K562 (cell line): ENCODE results near the gene BNIP3. TPM values are rescaled to one million over a fixed set of nuclear protein-coding genes. Genes with fewer than 3 reads are reported as not detected.

ENCODE experiments used
- ATAC-seq: fragments of 200-7000 bp; cut with Tn5 transposase; 3 replicates; pipeline ENCODE4 v1.9.1; 2020; ENCODE audit warnings: moderate library complexity
- BruUV-seq: library from RNA; stranded (reverse); fragments of 400-500 nt; replicated peaks from 2 replicates; lab custom pipeline; 2021; lab: Mats Ljungman, UMichigan
- CTCF ChIA-PET: fragments of 300-600 bp; formaldehyde crosslinking; extraction: SDS; loops from one replicate; lab custom pipeline; 2021; ENCODE audit warnings: low intra/inter-chr PET ratio; lab: Yijun Ruan, JAX
- POLR2A ChIA-PET: fragments of 300-600, 350-650 bp; sonication (Branson Sonifier 250); formaldehyde crosslinking; extraction: SDS; loops from one replicate; lab custom pipeline; 2021; ENCODE audit warnings: antibody characterized with exemption, inconsistent platforms; lab: Yijun Ruan, JAX
- DNase-seq, 4 experiments: peaks; one replicate each; pipeline versions ENCODE4 v3.0.0 to v3.0.0-alpha.2; 2011 to 2018; ENCODE audit warnings: low spot score in 3 of 4, mixed read lengths in 3 of 4; ENCODE audit errors: extremely low read depth in 1 of 4
- FAIRE-seq: peaks from 2 replicates; lab custom pipeline; 2011; peaks lifted over from hg19 to GRCh38; lab: Jason Lieb, UNC
- H2AFZ ChIP-seq: 2 replicates; pipeline ENCODE4 v1.6.0; 2011; ENCODE audit warnings: low read depth, low read length, control low read depth, inconsistent platforms
- H3K27ac ChIP-seq: fragments of 200-600 bp; 3 replicates; pipeline ENCODE4 v1.8.0; 2011; ENCODE audit warnings: low read depth, mild to moderate bottlenecking, control low read depth, inconsistent platforms, low read length, moderate library complexity, mixed read lengths; ENCODE audit errors: extremely low read depth
- H3K27me3 ChIP-seq, 2 experiments: fragments of 300-600 bp in 1 of 2; 2 replicates in 1 of 2; 3 replicates in 1 of 2; pipeline versions ENCODE4 v1.6.0 to v1.8.0; 2011; ENCODE audit warnings: inconsistent platforms in 2 of 2, low read length in 2 of 2, mild to moderate bottlenecking in 1 of 2, mixed read lengths in 1 of 2, moderate library complexity in 1 of 2; ENCODE audit not compliant: control insufficient read depth in 2 of 2, insufficient read depth in 2 of 2
- H3K36me3 ChIP-seq: fragments of 300-600 bp; 3 replicates; pipeline ENCODE4 v1.8.0; 2011; ENCODE audit warnings: mild to moderate bottlenecking, low read length, inconsistent platforms; ENCODE audit not compliant: control insufficient read depth, insufficient read depth
- H3K4me1 ChIP-seq, 2 experiments: fragments of 200-600 bp in 1 of 2; replicated peaks in 1 of 2; 2 replicates in 1 of 2; 3 replicates in 1 of 2; pipeline versions ENCODE4 v1.5.1 to v1.8.0; 2011; ENCODE audit warnings: inconsistent platforms in 2 of 2, low read length in 2 of 2, mild to moderate bottlenecking in 1 of 2, mixed read lengths in 1 of 2, moderate library complexity in 1 of 2; ENCODE audit not compliant: control insufficient read depth in 2 of 2, insufficient read depth in 2 of 2
- H3K4me2 ChIP-seq: 2 replicates; pipeline ENCODE4 v1.6.1; 2011; ENCODE audit warnings: low read length, control low read depth, inconsistent platforms, mixed read lengths; ENCODE audit not compliant: insufficient read depth
- H3K4me3 ChIP-seq: fragments of 200-600 bp; sonication (generic), shearing (Covaris generic); 2 replicates; pipeline ENCODE4 v1.5.1; 2016; ENCODE audit warnings: control low read depth, inconsistent platforms
- H3K79me2 ChIP-seq: fragments of 200-600 bp; 3 replicates; pipeline ENCODE4 v1.8.0; 2011; ENCODE audit warnings: low read length, inconsistent platforms; ENCODE audit not compliant: control insufficient read depth, insufficient read depth
- H3K9ac ChIP-seq, 2 experiments: 2 replicates each; pipeline versions ENCODE4 v1.6.0 to v1.6.1; 2011; ENCODE audit warnings: low read depth in 2 of 2, low read length in 2 of 2, control low read depth in 1 of 2, inconsistent platforms in 1 of 2, mild to moderate bottlenecking in 1 of 2, mixed read lengths in 1 of 2; ENCODE audit not compliant: insufficient read depth in 1 of 2
- H3K9me1 ChIP-seq: one replicate; pipeline ENCODE4 v1.6.0; 2011; ENCODE audit warnings: inconsistent platforms, mild to moderate bottlenecking, low read length, moderate library complexity; ENCODE audit not compliant: control insufficient read depth, insufficient read depth
- H3K9me3 ChIP-seq: replicated peaks from 2 replicates; pipeline ENCODE4 v1.5.1; 2011; ENCODE audit warnings: low read depth, low read length, inconsistent platforms; ENCODE audit not compliant: control insufficient read depth, insufficient read depth
- H4K20me1 ChIP-seq: replicated peaks from 2 replicates; pipeline ENCODE4 v1.6.1; 2011; ENCODE audit warnings: low read length, inconsistent platforms, mixed read lengths; ENCODE audit not compliant: control insufficient read depth, insufficient read depth
- CEBPG ChIP-seq, 3 experiments: fragments of 200-800 bp in 1 of 3; sonication (Bioruptor generic) in 1 of 3; sonication (generic) in 1 of 3; formaldehyde crosslinking in 1 of 3; IDR thresholded peaks in 2 of 3; conservative IDR thresholded peaks in 1 of 3; 2 replicates each; pipeline versions ENCODE4 v1.6.1 to v1.8.0; 2016 to 2022; ENCODE audit warnings: missing compliant biosample characterization in 2 of 3, missing genetic modification characterization in 2 of 3, mild to moderate bottlenecking in 1 of 3, missing genetic modification reagents in 1 of 3
- HIVEP1 ChIP-seq: fragments of 250-450 bp; sonication (Bioruptor Pico); IDR thresholded peaks from 2 replicates; pipeline ENCODE4 v1.4.0; 2020; ENCODE audit warnings: mild to moderate bottlenecking
- HMG20A ChIP-seq: fragments of 450-650 bp; formaldehyde crosslinking; conservative IDR thresholded peaks from 2 replicates; pipeline ENCODE4 v1.4.0; 2020; ENCODE audit warnings: mild to moderate bottlenecking, mixed read lengths
- HMG20B ChIP-seq: fragments of 250-450 bp; sonication (Bioruptor Pico); IDR thresholded peaks from 2 replicates; pipeline ENCODE4 v1.5.0; 2021; ENCODE audit warnings: mild to moderate bottlenecking
- HNRNPLL ChIP-seq: fragments of 200-400 bp; formaldehyde crosslinking; IDR thresholded peaks from 2 replicates; pipeline ENCODE4 v1.6.1; 2017; ENCODE audit warnings: low read length, low read depth, mild to moderate bottlenecking; ENCODE audit not compliant: poor library complexity, severe bottlenecking
- HNRNPUL1 ChIP-seq: fragments of 200-400 bp; formaldehyde crosslinking; IDR thresholded peaks from 2 replicates; pipeline ENCODE4 v1.6.1; 2017; ENCODE audit warnings: low read length
- KDM1A ChIP-seq, 2 experiments: fragments of 450-650 bp; IDR thresholded peaks; 2 replicates each; pipeline ENCODE4 v1.6.1; 2016; ENCODE audit warnings: mild to moderate bottlenecking in 2 of 2
- KHSRP ChIP-seq: fragments of 450-650 bp; IDR thresholded peaks from 2 replicates; pipeline ENCODE4 v1.6.1; 2017
- NR2C1 ChIP-seq, 2 experiments: fragments of 450-650 bp; IDR thresholded peaks; 2 replicates each; pipeline ENCODE4 v1.6.1; 2017; ENCODE audit warnings: mild to moderate bottlenecking in 2 of 2, antibody characterized with exemption in 1 of 2, inconsistent platforms in 1 of 2, missing compliant biosample characterization in 1 of 2, missing genetic modification characterization in 1 of 2
- PTBP1 ChIP-seq: fragments of 200-400 bp; formaldehyde crosslinking; IDR thresholded peaks from 2 replicates; pipeline ENCODE4 v1.6.1; 2017; ENCODE audit warnings: low read depth, low read length
- SMAD4 ChIP-seq: fragments of 250-450 bp; sonication (Bioruptor Pico); conservative IDR thresholded peaks from 2 replicates; pipeline ENCODE4 v1.8.0; 2021; ENCODE audit warnings: inconsistent platforms, mild to moderate bottlenecking, moderate library complexity
- TGIF2 ChIP-seq: sonication (generic); formaldehyde crosslinking; IDR thresholded peaks from 2 replicates; pipeline ENCODE4 v1.8.1; 2022; ENCODE audit warnings: mild to moderate bottlenecking, missing genetic modification reagents, moderate library complexity
- XRCC5 ChIP-seq: fragments of 200-400 bp; formaldehyde crosslinking; IDR thresholded peaks from 2 replicates; pipeline ENCODE4 v1.6.1; 2017; ENCODE audit warnings: low read depth, mild to moderate bottlenecking, low read length
- ZNF24 ChIP-seq: fragments of 450-650 bp; IDR thresholded peaks from 2 replicates; pipeline ENCODE4 v1.6.1; 2016
- ZNF280A ChIP-seq: fragments of 450-650 bp; IDR thresholded peaks from 2 replicates; pipeline ENCODE4 v1.6.1; 2018; ENCODE audit warnings: mild to moderate bottlenecking, low read depth; ENCODE audit not compliant: partially characterized antibody
- ZNF695 ChIP-seq: fragments of 450-650 bp; formaldehyde crosslinking; IDR thresholded peaks from 2 replicates; pipeline ENCODE4 v1.4.0; 2020; ENCODE audit warnings: mild to moderate bottlenecking, moderate library complexity
- WGBS: fragments of 100-300 bp; shearing (Covaris generic); methylation state at CpG from one replicate; pipeline ENCODE4 v1.1.6; 2016; ENCODE audit warnings: low coverage, mixed read lengths; ENCODE audit not compliant: insufficient coverage; ENCODE audit errors: missing lambda C conversion rate; 5-methylcytosine and 5-hydroxymethylcytosine counted together
- in situ Hi-C: fragments of 300-500 bp; cut with MboI; formaldehyde crosslinking; loops from 4 replicates; pipeline ENCODE4 v1.15.0; 2018; ENCODE audit warnings: inconsistent platforms, mixed read lengths
- intact Hi-C: fragments of 100-400 bp; cut with micrococcal nuclease; formaldehyde crosslinking; loops from 2 replicates; pipeline ENCODE4 v1.14.2; 2022
- polyA plus RNA-seq, 8 experiments: library from polyadenylated mRNA; depleted of rRNA in 4 of 8; stranded (reverse) in 5 of 8; unstranded in 3 of 8; fragments of >200 nt; fragmentation: Nextera tagmentation in 2 of 8; fragmentation: Illumina TruSeq in 1 of 8; extraction: Ambion mirVana in 2 of 8; extraction: Trizol in 1 of 8; gene quantifications; 2 replicates each; pipeline versions ENCODE4 v1.2.1 to v1.2.3, GENCODE V29; 2011 to 2014; ENCODE audit warnings: inconsistent platforms in 1 of 8, missing spikeins in 1 of 8
- total RNA-seq, 7 experiments: library from RNA; depleted of rRNA in 6 of 7; stranded (reverse); fragments of >200 nt in 6 of 7; fragmentation: Illumina TruSeq in 2 of 7; extraction: Trizol in 2 of 7; gene quantifications; 2 replicates each; pipeline versions ENCODE4 v1.2.1 to v1.2.3, GENCODE V29; 2011 to 2021; ENCODE audit warnings: low replicate concordance in 1 of 7

The BNIP3 gene
- total and polyA plus RNA-seq, 9 of the 15 experiments (the other 6 are each of a cell fraction or from before 2014, with no cell fraction given): 9.2 to 119 (median 42.2) TPM

- Histone ChIP-seq H3K4me1 (peaks cover 8 to 10% of the 10 kb centered on the region in 2 experiments; a peak in 4 of 5 replicates), H3K9me1 (no peaks in the 10 kb centered on the region), H3K27ac (no peak overlapping the region), H3K36me3 (peaks cover 81% of the 10 kb centered on the region; the same call in 2 of the 3 replicates), H3K27me3 (no peaks in the 10 kb centered on the region), H3K9ac (no peak overlapping the region), H3K79me2 (peaks cover 45% of the 10 kb centered on the region), H3K4me3 (no peak overlapping the region), H4K20me1 (no peaks in the 10 kb centered on the region), H2AFZ (no peak overlapping the region), H3K4me2 (no peak overlapping the region), H3K9me3 (no peaks in the 10 kb centered on the region)
- no peak for ATAC-seq
- WGBS: 99% methylated on average over 10 of the region's 20 CpGs
- CTCF ChIA-PET: no interaction called here
- no TSS peak for BruUV-seq
- FAIRE-seq: no peak
- in situ Hi-C loops (no loop called here), intact Hi-C loops (no loop called here)
- TF ChIP-seq HMG20B (CRISPR knock-in tag) (no peak), HNRNPLL (no peak), PTBP1 (no peak), XRCC5 (no peak), HMG20A (CRISPR knock-in tag) (no peak), SMAD4 (no peak), NR2C1 (IDR thresholded peaks at IDR 0.05) (no peak), NR2C1 (tag; IDR thresholded peaks at IDR 0.05) (no peak), ZNF695 (no peak), ZNF280A (no peak), ZNF24 (no peak), KHSRP (no peak), HIVEP1 (CRISPR knock-in tag) (no peak), HNRNPUL1 (no peak), KDM1A (IDR thresholded peaks at IDR 0.05) (no peak), CEBPG (CRISPR knock-in tag; IDR thresholded peaks at IDR 0.05) (no peak), CEBPG (tag; conservative IDR thresholded peaks at IDR 0.05 in 1 of 2, IDR thresholded peaks at IDR 0.05 in 1 of 2) (no peak), TGIF2 (CRISPR knock-in tag) (no peak)
- POLR2A ChIA-PET: no interaction called here
- no peak for DNase-seq
Observed at GRCh38 chr10:131937836-131938235, 43.9 kb downstream of the BNIP3 start.
